HG03175 (cell line): ENCODE data around the gene DCUN1D3.

Experiments
- ATAC-seq: cut with Tn5 transposase; IDR thresholded peaks from one replicate; pipeline ENCODE4 v1.9.1; 2021; ENCODE audit warnings: mild to moderate bottlenecking, moderate library complexity; ENCODE audit not compliant: unreplicated experiment

The DCUN1D3 gene

GRCh38 chr16:20894388-20894787 lies 5.8 kb downstream of the DCUN1D3 start:
- no peak for ATAC-seq

GRCh38 chr16:20889625-20890275 lies 10.4 kb downstream of the DCUN1D3 start:
- no peak for ATAC-seq

GRCh38 chr16:20887207-20887606 lies 13.0 kb downstream of the DCUN1D3 start:
- no peak for ATAC-seq

- no peak for ATAC-seq
These were observed 13.8 kb downstream of the DCUN1D3 start for GRCh38 chr16:20886320-20886719.

GRCh38 chr16:20884240-20884556 lies 16.0 kb downstream of the DCUN1D3 start:
- ATAC-seq = no peak

- no peak for ATAC-seq
These were observed 16.5 kb downstream of the DCUN1D3 start for GRCh38 chr16:20883554-20884239.

GRCh38 chr16:20881503-20881878 lies 18.7 kb downstream of the DCUN1D3 start:
- ATAC-seq = no peak

GRCh38 chr16:20880867-20881502 lies 19.2 kb downstream of the DCUN1D3 start:
- no peak for ATAC-seq

GRCh38 chr16:20879175-20880040 lies 20.8 kb downstream of the DCUN1D3 start:
- no peak for ATAC-seq

GRCh38 chr16:20878682-20879147 lies 21.4 kb downstream of the DCUN1D3 start:
- ATAC-seq = no peak

GRCh38 chr16:20875355-20875650 lies 24.9 kb downstream of the DCUN1D3 start:
- ATAC-seq = no peak

- no peak for ATAC-seq
These were observed 26.0 kb downstream of the DCUN1D3 start for GRCh38 chr16:20874088-20874581.

- ATAC-seq = no peak
These were observed 26.8 kb downstream of the DCUN1D3 start for GRCh38 chr16:20873331-20873730.

GRCh38 chr16:20871941-20872815 lies 28.0 kb downstream of the DCUN1D3 start:
- no peak for ATAC-seq

GRCh38 chr16:20871258-20871657 lies 28.9 kb downstream of the DCUN1D3 start:
- ATAC-seq = no peak

GRCh38 chr16:20870122-20870820 lies 29.9 kb downstream of the DCUN1D3 start:
- no peak for ATAC-seq

- ATAC-seq = no peak
These were observed 31.3 kb downstream of the DCUN1D3 start for GRCh38 chr16:20868890-20869289.

- no peak for ATAC-seq
These were observed 32.6 kb downstream of the DCUN1D3 start for GRCh38 chr16:20867585-20867984.

GRCh38 chr16:20866801-20867200 lies 33.4 kb downstream of the DCUN1D3 start:
- no peak for ATAC-seq
